GM12878 (cell line): ENCODE results near the gene SLTM. TPM values are rescaled to one million over a fixed set of nuclear protein-coding genes. Genes with fewer than 3 reads are reported as not detected.

Source experiments
- ATAC-seq: fragments of 200-7000 bp; cut with Tn5 transposase; 3 replicates; pipeline ENCODE4 v1.9.1; 2020; ENCODE audit warnings: mild to moderate bottlenecking, moderate library complexity
- BruUV-seq: library from RNA; stranded (reverse); fragments of 400-500 nt; replicated peaks from 2 replicates; lab custom pipeline; 2021; lab: Mats Ljungman, UMichigan
- CTCF ChIA-PET: fragments of 300-600 bp; sonication (Branson Sonifier 250); formaldehyde crosslinking; extraction: SDS; loops from one replicate; lab custom pipeline; 2021; ENCODE audit warnings: inconsistent platforms; lab: Yijun Ruan, JAX
- POLR2A ChIA-PET: fragments of 350-600 bp; formaldehyde crosslinking; extraction: SDS; loops from one replicate; lab custom pipeline; 2021; ENCODE audit warnings: inconsistent platforms; lab: Charles Lee
- RAD21 ChIA-PET: fragments of 300-600 bp; sonication (Branson Sonifier 250); formaldehyde crosslinking; loops from one replicate; lab custom pipeline; 2023; ENCODE audit warnings: antibody characterized with exemption; ENCODE audit not compliant: unreplicated experiment; lab: Charles Lee
- SMC1A ChIA-PET: fragments of 300-600 bp; sonication (Branson Sonifier 250); formaldehyde crosslinking; loops from one replicate; lab custom pipeline; 2023; ENCODE audit not compliant: unreplicated experiment, uncharacterized antibody; lab: Charles Lee
- DNase-seq: peaks from one replicate; pipeline ENCODE4 v3.0.0-alpha.2; 2011; ENCODE audit warnings: low read depth, low spot score
- FAIRE-seq: peaks from 3 replicates; lab custom pipeline; 2011; peaks lifted over from hg19 to GRCh38; lab: Jason Lieb, UNC
- H2AFZ ChIP-seq: 2 replicates; pipeline ENCODE4 v1.6.0; 2011; ENCODE audit warnings: low read depth, low read length, control low read depth; ENCODE audit not compliant: control insufficient read depth
- H3K27ac ChIP-seq: 2 replicates; pipeline ENCODE4 v1.5.1; 2011; ENCODE audit warnings: control low read depth; ENCODE audit not compliant: control insufficient read depth, insufficient read depth
- H3K27me3 ChIP-seq, 2 experiments: replicated peaks in 1 of 2; 2 replicates each; pipeline versions ENCODE4 v1.6.0 to v1.6.1; 2011; ENCODE audit warnings: low read length in 1 of 2; ENCODE audit not compliant: control insufficient read depth in 2 of 2, insufficient read depth in 2 of 2
- H3K36me3 ChIP-seq, 2 experiments: 2 replicates each; pipeline ENCODE4 v1.5.1; 2011; ENCODE audit warnings: low read length in 1 of 2; ENCODE audit not compliant: control insufficient read depth in 2 of 2, insufficient read depth in 2 of 2
- H3K4me1 ChIP-seq: 2 replicates; pipeline ENCODE4 v1.6.1; 2011; ENCODE audit warnings: mild to moderate bottlenecking, low read length, moderate library complexity, mixed read lengths; ENCODE audit not compliant: control insufficient read depth, insufficient read depth
- H3K4me2 ChIP-seq: 2 replicates; pipeline ENCODE4 v1.6.0; 2011; ENCODE audit warnings: control low read depth; ENCODE audit not compliant: control insufficient read depth, insufficient read depth
- H3K4me3 ChIP-seq: fragments of 200-600 bp; sonication (generic); 2 replicates; pipeline ENCODE4 v1.5.1; 2016
- H3K79me2 ChIP-seq: 2 replicates; pipeline ENCODE4 v1.6.0; 2011; ENCODE audit warnings: low read length; ENCODE audit not compliant: control insufficient read depth, insufficient read depth
- H3K9ac ChIP-seq: 2 replicates; pipeline ENCODE4 v1.8.0; 2011; ENCODE audit warnings: low read length, control low read depth, mixed read lengths; ENCODE audit not compliant: control insufficient read depth, insufficient read depth
- H3K9me3 ChIP-seq: replicated peaks from 3 replicates; pipeline ENCODE4 v1.5.1; 2011; ENCODE audit warnings: mild to moderate bottlenecking, low read length; ENCODE audit not compliant: control insufficient read depth, insufficient read depth
- H4K20me1 ChIP-seq: 2 replicates; pipeline ENCODE4 v1.6.0; 2011; ENCODE audit not compliant: control insufficient read depth, insufficient read depth
- CHD1 ChIP-seq: IDR thresholded peaks from 2 replicates; pipeline ENCODE4 v1.6.1; 2012; ENCODE audit warnings: low read depth, low read length, improper control_type of control experiment
- CREM ChIP-seq: IDR thresholded peaks from 2 replicates; pipeline ENCODE4 v1.6.1; 2014; ENCODE audit warnings: antibody characterized with exemption, low read depth
- DPF2 ChIP-seq: fragments of 450-650 bp; IDR thresholded peaks from 2 replicates; pipeline ENCODE4 v1.6.1; 2017; ENCODE audit warnings: mild to moderate bottlenecking
- LARP7 ChIP-seq: fragments of 450-650 bp; IDR thresholded peaks from 2 replicates; pipeline ENCODE4 v1.6.1; 2017; ENCODE audit warnings: mild to moderate bottlenecking
- NFYB ChIP-seq: IDR thresholded peaks from 2 replicates; pipeline ENCODE4 v1.6.1; 2011; ENCODE audit warnings: low read depth, mild to moderate bottlenecking, low read length, improper control_type of control experiment, moderate library complexity; ENCODE audit not compliant: insufficient read depth
- NR2F1 ChIP-seq: fragments of 450-650 bp; conservative IDR thresholded peaks from 2 replicates; pipeline ENCODE4 v1.6.1; 2017; ENCODE audit warnings: mild to moderate bottlenecking
- PML ChIP-seq: IDR thresholded peaks from 2 replicates; pipeline ENCODE4 v1.6.1; 2012; ENCODE audit warnings: low read length, inconsistent platforms
- RFX5 ChIP-seq: IDR thresholded peaks from 2 replicates; pipeline ENCODE4 v1.6.1; 2011; ENCODE audit warnings: low read depth, low read length, improper control_type of control experiment
- STAT1 ChIP-seq: fragments of 450-650 bp; conservative IDR thresholded peaks from 2 replicates; pipeline ENCODE4 v1.6.1; 2014; ENCODE audit warnings: antibody characterized with exemption, mild to moderate bottlenecking
- YY1 ChIP-seq: IDR thresholded peaks from 2 replicates; pipeline ENCODE4 v1.6.1; 2011; ENCODE audit warnings: low read depth, mild to moderate bottlenecking, low read length
- ZNF274 ChIP-seq: IDR thresholded peaks from one replicate; pipeline ENCODE4 v1.8.0; 2011; ENCODE audit not compliant: insufficient read length, insufficient read depth
- WGBS: methylation state at CpG from one replicate; pipeline ENCODE4 v1.1.6; 2016; ENCODE audit warnings: low lambda C conversion rate; ENCODE audit not compliant: insufficient replicate concordance, insufficient coverage; ENCODE audit errors: missing lambda C conversion rate; 5-methylcytosine and 5-hydroxymethylcytosine counted together
- in situ Hi-C: fragments of 300-500 bp; cut with MboI; formaldehyde crosslinking; loops from 9 replicates; pipeline ENCODE4 v1.14.3; 2018; ENCODE audit warnings: mixed read lengths
- intact Hi-C: fragments of 100-400 bp; cut with micrococcal nuclease; formaldehyde crosslinking; loops from one replicate; pipeline ENCODE4 v1.14.2; 2022; ENCODE audit not compliant: unreplicated experiment
- polyA plus RNA-seq, 11 experiments: library from polyadenylated mRNA; depleted of rRNA in 4 of 11; unstranded in 6 of 11; stranded (reverse) in 5 of 11; fragments of >200 nt; fragmentation: Nextera tagmentation in 4 of 11; fragmentation: Illumina TruSeq in 1 of 11; extraction: Ambion mirVana in 4 of 11; extraction: Trizol in 1 of 11; gene quantifications; 1 replicate in 1 of 11; 2 replicates in 10 of 11; pipeline versions ENCODE4 v1.2.1 to v1.2.3, GENCODE V29; 2011 to 2016; ENCODE audit warnings: inconsistent platforms in 2 of 11, missing spikeins in 2 of 11, low read depth in 1 of 11
- total RNA-seq, 4 experiments: library from RNA; depleted of rRNA in 3 of 4; stranded (reverse); fragments of >200 nt in 3 of 4; fragmentation: Illumina TruSeq in 1 of 4; extraction: Trizol in 1 of 4; gene quantifications; 2 replicates each; pipeline versions ENCODE4 v1.2.1 to v1.2.3, GENCODE V29; 2013 to 2021
- TF ChIP-seq, protein P1 (sequence below), 3 experiments: IDR thresholded peaks in 2 of 3; conservative IDR thresholded peaks in 1 of 3; 2 replicates each; pipeline ENCODE4 v1.5.1; 2011; ENCODE audit warnings: low read depth in 3 of 3, low read length in 3 of 3, mild to moderate bottlenecking in 3 of 3, control low read depth in 2 of 3, moderate library complexity in 2 of 3, inconsistent platforms in 1 of 3, mixed read lengths in 1 of 3; ENCODE audit not compliant: control insufficient read depth in 2 of 3, insufficient read depth in 1 of 3; ENCODE audit errors: extremely low read depth in 1 of 3
- TF ChIP-seq, protein P2 (sequence below): IDR thresholded peaks from 2 replicates; pipeline ENCODE4 v1.6.1; 2012; ENCODE audit warnings: improper control_type of control experiment, low read depth, low read length; ENCODE audit not compliant: insufficient replicate concordance
- TF ChIP-seq, protein P3 (sequence below): fragments of 450-650 bp; IDR thresholded peaks from 2 replicates; pipeline ENCODE4 v1.6.1; 2017; ENCODE audit warnings: low read depth, mild to moderate bottlenecking, moderate library complexity
- TF ChIP-seq, protein P4 (sequence below): IDR thresholded peaks from 2 replicates; pipeline ENCODE4 v1.6.1; 2012; ENCODE audit warnings: low read depth, low read length, improper control_type of control experiment

SLTM gene
- total and polyA plus RNA-seq, 10 of the 15 experiments (the other 5 are each of a cell fraction or from before 2014, with no cell fraction given), result 50.5 to 152 (median 90.9) TPM

DNA sequence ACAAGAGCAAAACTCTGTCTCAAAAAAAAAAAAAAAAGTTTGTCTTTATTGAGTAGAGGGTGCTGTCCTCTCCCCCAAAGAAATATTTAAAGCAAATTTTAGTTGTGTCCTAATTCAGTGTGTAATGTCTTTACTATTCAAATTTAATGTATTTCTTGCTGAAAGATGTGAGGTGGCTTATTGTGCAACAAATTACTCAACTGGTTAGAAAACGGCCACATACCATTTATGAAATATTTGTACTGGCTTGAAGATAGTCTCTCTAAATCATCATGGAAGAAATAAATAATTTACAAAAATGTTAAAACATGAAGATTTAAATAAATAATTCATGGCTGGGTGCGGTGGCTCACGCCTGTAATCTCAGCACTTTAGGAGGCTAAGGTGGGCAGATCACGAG is 63.0 kb downstream of the SLTM start (continued):
- TF ChIP-seq, protein P1, sequence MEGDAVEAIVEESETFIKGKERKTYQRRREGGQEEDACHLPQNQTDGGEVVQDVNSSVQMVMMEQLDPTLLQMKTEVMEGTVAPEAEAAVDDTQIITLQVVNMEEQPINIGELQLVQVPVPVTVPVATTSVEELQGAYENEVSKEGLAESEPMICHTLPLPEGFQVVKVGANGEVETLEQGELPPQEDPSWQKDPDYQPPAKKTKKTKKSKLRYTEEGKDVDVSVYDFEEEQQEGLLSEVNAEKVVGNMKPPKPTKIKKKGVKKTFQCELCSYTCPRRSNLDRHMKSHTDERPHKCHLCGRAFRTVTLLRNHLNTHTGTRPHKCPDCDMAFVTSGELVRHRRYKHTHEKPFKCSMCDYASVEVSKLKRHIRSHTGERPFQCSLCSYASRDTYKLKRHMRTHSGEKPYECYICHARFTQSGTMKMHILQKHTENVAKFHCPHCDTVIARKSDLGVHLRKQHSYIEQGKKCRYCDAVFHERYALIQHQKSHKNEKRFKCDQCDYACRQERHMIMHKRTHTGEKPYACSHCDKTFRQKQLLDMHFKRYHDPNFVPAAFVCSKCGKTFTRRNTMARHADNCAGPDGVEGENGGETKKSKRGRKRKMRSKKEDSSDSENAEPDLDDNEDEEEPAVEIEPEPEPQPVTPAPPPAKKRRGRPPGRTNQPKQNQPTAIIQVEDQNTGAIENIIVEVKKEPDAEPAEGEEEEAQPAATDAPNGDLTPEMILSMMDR (IDR thresholded peaks at IDR 0.05 in 2 of 3, conservative IDR thresholded peaks at IDR 0.05 in 1 of 3; ENCODE audit: control insufficient read depth in 2 of 3, extremely low read depth in 1 of 3, insufficient read depth in 1 of 3, low read depth in 3 of 3, low read length in 3 of 3), result no peak

DNA sequence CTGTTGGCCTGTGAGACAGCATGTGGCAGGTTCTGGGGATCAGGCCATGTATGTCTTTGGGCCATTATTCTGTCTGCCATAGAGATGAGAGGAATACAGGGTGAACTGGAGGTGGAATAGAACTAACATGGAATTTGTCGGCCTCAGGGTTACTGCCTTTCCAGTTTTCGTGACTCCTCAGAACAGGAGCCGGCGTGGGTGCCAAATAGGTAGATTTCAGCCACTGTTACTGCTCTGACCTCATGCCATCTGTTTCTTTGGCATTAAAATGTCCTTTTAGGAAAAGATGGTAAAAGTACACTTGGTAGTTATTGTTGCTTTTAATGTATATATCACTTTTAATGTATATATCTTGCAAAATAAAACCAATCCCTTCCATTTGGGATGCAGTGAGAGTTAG is 65.6 kb downstream of the SLTM start:
- H3K4me1 ChIP-seq, result peaks cover 4% of the 10 kb centered on the region; the same call in 1 of the 2 replicates
- CTCF ChIA-PET, result no interaction called here
- H3K9ac ChIP-seq, result no peak overlapping the region
- DNase-seq (no peak), FAIRE-seq (no peak), ATAC-seq (no peak)
- RAD21 ChIA-PET, result no interaction called here
- 97% methylated on average over 4 of the region's 4 CpGs for WGBS
- POLR2A ChIA-PET, result no interaction called here
- SMC1A ChIA-PET, result no interaction called here
- no peak overlapping the region for H3K4me3 ChIP-seq
- in situ Hi-C loops (no loop called here), intact Hi-C loops (no loop called here)
- H3K27ac ChIP-seq, result no peak overlapping the region
- H4K20me1 ChIP-seq, result no peaks in the 10 kb centered on the region
- H3K27me3 ChIP-seq, result no peaks in the 10 kb centered on the region
- no peaks in the 10 kb centered on the region for H3K9me3 ChIP-seq
- no peak overlapping the region for H3K4me2 ChIP-seq
- no peaks in the 10 kb centered on the region for H3K79me2 ChIP-seq
- no peak overlapping the region for H2AFZ ChIP-seq
- no TSS peak for BruUV-seq
- H3K36me3 ChIP-seq, result no peaks in the 10 kb centered on the region
- TF ChIP-seq NR2F1 (no peak), YY1 (no peak), CREM (no peak), CHD1 (no peak), ZNF274 (no peak), DPF2 (no peak), STAT1 (no peak), RFX5 (no peak), LARP7 (no peak), NFYB (no peak), PML (no peak)
- TF ChIP-seq, protein P2, sequence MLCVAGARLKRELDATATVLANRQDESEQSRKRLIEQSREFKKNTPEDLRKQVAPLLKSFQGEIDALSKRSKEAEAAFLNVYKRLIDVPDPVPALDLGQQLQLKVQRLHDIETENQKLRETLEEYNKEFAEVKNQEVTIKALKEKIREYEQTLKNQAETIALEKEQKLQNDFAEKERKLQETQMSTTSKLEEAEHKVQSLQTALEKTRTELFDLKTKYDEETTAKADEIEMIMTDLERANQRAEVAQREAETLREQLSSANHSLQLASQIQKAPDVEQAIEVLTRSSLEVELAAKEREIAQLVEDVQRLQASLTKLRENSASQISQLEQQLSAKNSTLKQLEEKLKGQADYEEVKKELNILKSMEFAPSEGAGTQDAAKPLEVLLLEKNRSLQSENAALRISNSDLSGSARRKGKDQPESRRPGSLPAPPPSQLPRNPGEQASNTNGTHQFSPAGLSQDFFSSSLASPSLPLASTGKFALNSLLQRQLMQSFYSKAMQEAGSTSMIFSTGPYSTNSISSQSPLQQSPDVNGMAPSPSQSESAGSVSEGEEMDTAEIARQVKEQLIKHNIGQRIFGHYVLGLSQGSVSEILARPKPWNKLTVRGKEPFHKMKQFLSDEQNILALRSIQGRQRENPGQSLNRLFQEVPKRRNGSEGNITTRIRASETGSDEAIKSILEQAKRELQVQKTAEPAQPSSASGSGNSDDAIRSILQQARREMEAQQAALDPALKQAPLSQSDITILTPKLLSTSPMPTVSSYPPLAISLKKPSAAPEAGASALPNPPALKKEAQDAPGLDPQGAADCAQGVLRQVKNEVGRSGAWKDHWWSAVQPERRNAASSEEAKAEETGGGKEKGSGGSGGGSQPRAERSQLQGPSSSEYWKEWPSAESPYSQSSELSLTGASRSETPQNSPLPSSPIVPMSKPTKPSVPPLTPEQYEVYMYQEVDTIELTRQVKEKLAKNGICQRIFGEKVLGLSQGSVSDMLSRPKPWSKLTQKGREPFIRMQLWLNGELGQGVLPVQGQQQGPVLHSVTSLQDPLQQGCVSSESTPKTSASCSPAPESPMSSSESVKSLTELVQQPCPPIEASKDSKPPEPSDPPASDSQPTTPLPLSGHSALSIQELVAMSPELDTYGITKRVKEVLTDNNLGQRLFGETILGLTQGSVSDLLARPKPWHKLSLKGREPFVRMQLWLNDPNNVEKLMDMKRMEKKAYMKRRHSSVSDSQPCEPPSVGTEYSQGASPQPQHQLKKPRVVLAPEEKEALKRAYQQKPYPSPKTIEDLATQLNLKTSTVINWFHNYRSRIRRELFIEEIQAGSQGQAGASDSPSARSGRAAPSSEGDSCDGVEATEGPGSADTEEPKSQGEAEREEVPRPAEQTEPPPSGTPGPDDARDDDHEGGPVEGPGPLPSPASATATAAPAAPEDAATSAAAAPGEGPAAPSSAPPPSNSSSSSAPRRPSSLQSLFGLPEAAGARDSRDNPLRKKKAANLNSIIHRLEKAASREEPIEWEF, result no peak
- TF ChIP-seq, protein P3, sequence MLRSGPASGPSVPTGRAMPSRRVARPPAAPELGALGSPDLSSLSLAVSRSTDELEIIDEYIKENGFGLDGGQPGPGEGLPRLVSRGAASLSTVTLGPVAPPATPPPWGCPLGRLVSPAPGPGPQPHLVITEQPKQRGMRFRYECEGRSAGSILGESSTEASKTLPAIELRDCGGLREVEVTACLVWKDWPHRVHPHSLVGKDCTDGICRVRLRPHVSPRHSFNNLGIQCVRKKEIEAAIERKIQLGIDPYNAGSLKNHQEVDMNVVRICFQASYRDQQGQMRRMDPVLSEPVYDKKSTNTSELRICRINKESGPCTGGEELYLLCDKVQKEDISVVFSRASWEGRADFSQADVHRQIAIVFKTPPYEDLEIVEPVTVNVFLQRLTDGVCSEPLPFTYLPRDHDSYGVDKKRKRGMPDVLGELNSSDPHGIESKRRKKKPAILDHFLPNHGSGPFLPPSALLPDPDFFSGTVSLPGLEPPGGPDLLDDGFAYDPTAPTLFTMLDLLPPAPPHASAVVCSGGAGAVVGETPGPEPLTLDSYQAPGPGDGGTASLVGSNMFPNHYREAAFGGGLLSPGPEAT, result no peak
- TF ChIP-seq, protein P4, sequence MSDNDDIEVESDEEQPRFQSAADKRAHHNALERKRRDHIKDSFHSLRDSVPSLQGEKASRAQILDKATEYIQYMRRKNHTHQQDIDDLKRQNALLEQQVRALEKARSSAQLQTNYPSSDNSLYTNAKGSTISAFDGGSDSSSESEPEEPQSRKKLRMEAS, result no peak
